ENCODE data around the gene GH1. TPM values are rescaled to one million over a fixed set of nuclear protein-coding genes. Genes with fewer than 3 reads are reported as not detected.
"Not testable (repeated sequence)": the region's sequence is repeated elsewhere in the genome, so short reads cannot be mapped to it uniquely, and the experiment has no call there.

Gene GH1
- polyA plus RNA-seq (2011; rRNA removed), result not detected in 2 replicates
- polyA minus RNA-seq (2011; rRNA and poly(A)+ RNA removed), result not detected in 2 replicates

GRCh38 chr17:63918789-63919305 is at the start of gene GH1:
Gene GH1 (minus strand): TSS chr17:63918839. CDS start chr17:63918776, 63 bp downstream.
- POLR2A ChIA-PET; H3K36me3 ChIP-seq (ENCODE audit: control insufficient read depth, insufficient read depth, low read length); H3K4me3 ChIP-seq (ENCODE audit: low read depth, low read length); H3K27me3 ChIP-seq (ENCODE audit: control insufficient read depth, insufficient read depth, low read length); DNase-seq (ENCODE audit: low read depth): not testable (repeated sequence)
- CTCF ChIA-PET, result interaction anchor here (0.7 to 7.5 kb wide), 37 partner anchors 8 to 229 kb away, joined by 3 to 139 read pairs (median 6); partner anchors contain the start of genes CD79B, CSHL1, ERN1 and ICAM2

- no peak for DNase-seq (ENCODE audit: low read depth)
- CTCF ChIA-PET, result interaction anchor here (1.0 to 1.4 kb wide), 3 partner anchors 12 to 48 kb away, joined by 3 to 4 read pairs (median 3); no protein-coding TSS in a partner anchor
- no peak overlapping the region for H3K4me3 ChIP-seq (ENCODE audit: low read depth, low read length)
- peaks cover 2% of the 10 kb centered on the region for H3K27me3 ChIP-seq (ENCODE audit: control insufficient read depth, insufficient read depth, low read length)
- POLR2A ChIA-PET, result no interaction called here
- TF ChIP-seq CTCF (IDR thresholded peaks at IDR 0.05; ENCODE audit: insufficient read depth, low read depth, low read length), result no peak
- H3K36me3 ChIP-seq (ENCODE audit: control insufficient read depth, insufficient read depth, low read length), result no peaks in the 10 kb centered on the region
These were observed 49.3 kb upstream of the GH1 start for GRCh38 chr17:63967953-63968352.

GRCh38 chr17:63966646-63967264 is 48.1 kb upstream of the GH1 start:
- ChIA-PET CTCF (interaction anchor here (0.5 to 1.2 kb wide), 3 partner anchors 13 to 62 kb away, joined by 3 read pairs; no protein-coding TSS in a partner anchor), POLR2A (no interaction called here)
- no peak for DNase-seq (ENCODE audit: low read depth)
- Histone ChIP-seq H3K36me3 (ENCODE audit: control insufficient read depth, insufficient read depth, low read length) (no peaks in the 10 kb centered on the region), H3K4me3 (ENCODE audit: low read depth, low read length) (no peak overlapping the region), H3K27me3 (ENCODE audit: control insufficient read depth, insufficient read depth, low read length) (peaks cover 2% of the 10 kb centered on the region)
- no peak for TF ChIP-seq CTCF (IDR thresholded peaks at IDR 0.05; ENCODE audit: insufficient read depth, low read depth, low read length)

- Histone ChIP-seq H3K27me3 (ENCODE audit: control insufficient read depth, insufficient read depth, low read length) (no peaks in the 10 kb centered on the region; the same call in none of the 2 replicates), H3K36me3 (ENCODE audit: control insufficient read depth, insufficient read depth, low read length) (no peaks in the 10 kb centered on the region), H3K4me3 (ENCODE audit: low read depth, low read length) (no peak overlapping the region)
- ChIA-PET CTCF (interaction anchor here (1.3 to 1.5 kb wide), 2 partner anchors 16 to 44 kb away, joined by 5 to 9 read pairs; no protein-coding TSS in a partner anchor), POLR2A (no interaction called here)
- TF ChIP-seq CTCF (IDR thresholded peaks at IDR 0.05; ENCODE audit: insufficient read depth, low read depth, low read length), result no peak
- DNase-seq (ENCODE audit: low read depth), result no peak
These were observed 44.5 kb upstream of the GH1 start for GRCh38 chr17:63963123-63963522.

- TF ChIP-seq CTCF (IDR thresholded peaks at IDR 0.05; ENCODE audit: insufficient read depth, low read depth, low read length), result no peak
- ChIA-PET POLR2A (no interaction called here), CTCF (interaction anchor here (0.7 to 1.2 kb wide), 4 partner anchors 16 to 112 kb away, joined by 3 to 6 read pairs (median 4); no protein-coding TSS in a partner anchor)
- no peak overlapping the region for H3K4me3 ChIP-seq (ENCODE audit: low read depth, low read length)
- no peak for DNase-seq (ENCODE audit: low read depth)
- H3K36me3 ChIP-seq (ENCODE audit: control insufficient read depth, insufficient read depth, low read length), result no peaks in the 10 kb centered on the region
- no peaks in the 10 kb centered on the region; the same call in none of the 2 replicates for H3K27me3 ChIP-seq (ENCODE audit: control insufficient read depth, insufficient read depth, low read length)
These were observed 43.7 kb upstream of the GH1 start for GRCh38 chr17:63962298-63962744.
